Limb (tissue), 2 donors: ENCODE measurements around the gene C5.

Source experiments
- DNase-seq, 2 donors: peaks; one replicate each; pipeline ENCODE4 v3.0.0-alpha.2; 2016; ENCODE audit errors: extremely low spot score in 2 of 2

Gene C5

DNA sequence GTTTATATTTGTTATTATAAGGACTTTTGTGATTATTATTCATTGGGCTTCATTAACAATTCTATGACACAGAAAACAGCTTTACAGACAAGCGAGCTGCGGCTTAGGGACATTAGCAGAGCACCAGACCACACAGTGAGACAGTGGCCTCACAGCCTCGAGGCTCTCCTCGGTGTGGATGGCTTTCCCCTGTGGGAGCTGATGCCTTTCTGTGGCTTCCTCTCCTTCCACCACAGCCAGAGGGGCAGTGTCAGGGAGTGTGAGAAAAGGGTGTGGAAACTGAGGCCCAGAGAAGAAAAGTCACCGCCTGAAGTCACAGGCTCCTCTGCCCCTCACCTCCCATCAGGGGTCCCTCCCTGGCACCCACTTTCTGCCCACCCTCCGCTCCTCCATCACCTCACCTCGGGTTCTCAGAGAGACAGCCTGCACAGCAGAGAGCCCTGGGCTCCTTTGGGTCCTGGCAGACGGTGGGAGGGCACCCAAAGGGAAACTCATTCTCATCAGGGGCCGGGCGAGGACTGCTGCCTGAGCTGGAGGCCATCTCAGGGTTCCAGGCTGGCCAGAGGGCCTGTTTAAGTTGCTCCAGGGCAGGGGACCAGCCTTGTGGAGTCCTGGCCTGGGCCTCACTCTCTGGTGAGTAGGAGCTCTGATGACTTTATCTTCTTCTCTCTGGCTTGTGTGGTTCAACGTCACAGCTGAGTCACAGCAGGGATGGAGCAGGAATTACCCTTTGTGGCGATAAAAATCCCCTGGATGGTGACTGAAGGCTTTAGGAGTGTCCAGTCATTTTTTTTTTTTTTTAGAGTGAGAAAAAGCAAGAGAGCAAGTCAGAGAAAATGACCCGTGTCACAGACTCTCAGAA lies 124.3 kb downstream of the C5 start:
- no peak for DNase-seq

DNA sequence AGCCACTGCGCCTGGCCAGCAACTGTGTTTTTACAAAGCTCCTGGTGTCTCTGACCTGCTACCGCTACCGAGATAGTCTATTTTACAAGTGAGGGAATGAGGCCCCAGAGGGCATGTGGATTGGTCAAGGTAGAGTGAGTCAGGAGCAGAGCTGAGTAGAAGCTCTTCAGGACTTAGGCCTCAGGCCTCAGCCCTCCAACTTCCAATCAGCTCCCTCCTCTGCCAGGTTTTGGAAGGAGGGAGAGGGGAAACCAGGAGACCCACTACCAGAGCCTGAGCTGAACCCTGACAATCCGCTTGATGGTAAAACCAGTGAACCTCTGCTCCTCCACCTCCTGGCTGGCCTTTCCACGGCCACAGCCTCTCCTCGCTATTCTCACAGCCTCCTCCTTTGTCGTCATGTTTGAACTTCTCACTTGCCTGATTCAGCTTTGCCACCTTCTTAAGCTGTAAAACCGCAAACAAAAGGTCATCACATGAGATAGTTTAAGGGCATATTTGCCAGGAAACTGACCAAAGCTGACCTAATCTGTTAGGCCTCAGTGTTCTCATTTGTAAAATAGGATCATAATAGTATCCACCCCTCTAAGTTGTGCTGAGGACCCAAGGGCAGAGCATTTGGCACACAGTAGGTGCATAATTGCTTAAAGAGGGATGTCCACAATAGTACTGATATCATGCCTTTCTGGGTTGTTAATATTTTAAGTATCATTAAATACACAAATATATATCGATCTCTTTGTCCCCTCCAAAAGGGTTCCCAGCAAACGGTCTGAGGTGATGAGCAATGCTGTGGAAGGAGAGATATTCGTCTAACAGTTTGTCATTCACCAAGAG lies 125.2 kb downstream of the C5 start:
- DNase-seq, result no peak

DNA sequence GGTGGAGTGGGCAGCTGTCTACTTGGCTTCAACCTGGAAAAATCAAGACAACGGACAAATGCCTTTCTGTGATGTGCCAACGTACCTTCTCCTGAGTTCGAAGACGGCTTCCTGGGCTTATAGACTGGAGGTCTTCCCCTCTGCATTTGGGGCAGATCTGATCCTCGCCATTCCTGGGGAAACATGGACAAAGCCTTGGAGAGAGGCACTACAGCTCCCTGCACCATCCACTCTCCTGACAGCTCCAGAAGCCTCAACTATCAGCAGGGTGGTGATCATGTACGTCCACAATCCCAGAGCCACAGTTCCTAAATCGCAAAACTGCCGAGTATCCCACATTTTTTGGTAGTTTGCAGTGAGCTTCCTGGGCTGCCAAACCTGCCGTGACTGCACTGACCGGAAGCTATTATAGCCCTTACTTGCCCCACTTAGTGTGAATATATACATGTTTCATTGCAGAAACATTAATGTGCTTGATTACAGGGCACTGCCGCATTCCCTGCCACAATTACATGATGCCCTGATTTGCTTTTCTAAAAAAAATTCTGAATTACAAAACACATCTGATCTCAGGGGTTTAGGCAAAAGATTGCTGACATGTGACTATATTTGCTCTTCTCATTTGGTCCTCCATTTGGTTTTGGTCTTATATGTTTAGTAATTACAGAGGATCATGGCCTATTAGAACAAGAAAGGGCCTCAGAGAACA lies 126.3 kb downstream of the C5 start:
- no peak for DNase-seq

DNA sequence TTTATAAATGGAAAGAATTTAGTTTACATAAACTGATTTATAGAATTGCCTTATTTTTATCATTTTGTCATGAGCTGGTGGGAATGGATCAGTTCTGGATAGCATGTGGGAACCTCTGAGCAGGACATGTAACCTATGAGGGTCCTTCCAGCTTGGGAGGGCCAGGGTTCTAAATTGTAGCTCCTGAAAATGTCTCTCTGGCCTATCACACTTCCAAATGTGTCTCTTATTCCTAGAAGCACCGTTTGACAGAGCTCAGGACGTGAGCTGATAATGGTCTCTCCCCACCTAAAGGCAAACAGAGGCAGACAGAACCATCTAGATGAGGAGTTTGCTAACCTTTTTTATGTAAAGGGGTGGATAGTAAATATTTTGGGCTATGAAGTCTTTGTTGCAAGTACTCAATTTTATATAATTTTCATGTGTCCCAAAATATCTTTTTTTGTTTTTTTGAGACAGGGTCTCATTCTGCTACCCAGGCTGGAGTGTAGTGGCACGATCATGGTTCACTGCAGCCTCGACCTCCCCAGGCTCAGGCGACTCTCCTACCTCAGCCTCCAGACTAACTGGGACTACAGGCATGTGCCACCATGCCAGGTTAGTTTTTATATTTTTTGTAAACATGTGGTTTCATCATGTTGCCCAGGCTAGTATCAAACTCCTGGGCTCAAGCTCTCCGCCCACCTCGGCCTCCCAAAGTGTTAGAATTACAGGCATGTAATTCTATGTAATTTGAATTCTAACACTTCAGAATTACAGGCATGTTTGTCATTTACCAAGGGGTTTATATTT lies 127.5 kb downstream of the C5 start:
- no peak for DNase-seq

DNA sequence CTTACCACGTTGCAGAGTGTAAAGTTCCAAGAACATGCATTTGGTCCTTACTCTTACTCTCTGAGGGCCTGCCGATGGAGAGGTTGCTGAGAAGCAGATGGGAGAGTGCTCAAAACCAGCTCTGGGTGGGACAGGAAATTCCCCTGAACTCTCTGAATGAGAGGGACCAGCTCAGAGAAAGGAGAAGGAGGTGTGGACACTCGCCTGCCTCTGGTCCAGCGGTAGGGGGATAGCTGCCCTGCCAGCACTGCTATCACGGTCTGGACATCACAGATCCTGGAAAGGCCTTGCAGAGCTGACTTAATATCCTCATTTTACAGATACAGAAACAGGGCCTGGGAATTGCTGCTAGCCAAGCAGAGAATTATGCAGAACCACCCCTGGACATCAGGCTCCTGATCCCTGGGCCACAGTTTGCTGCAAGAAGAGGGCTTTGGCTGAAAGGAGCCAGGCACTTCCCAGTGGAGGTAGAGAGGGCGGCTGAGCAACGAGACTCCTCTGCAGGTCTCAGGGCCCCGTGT lies 128.4 kb downstream of the C5 start:
- no peak for DNase-seq

DNA sequence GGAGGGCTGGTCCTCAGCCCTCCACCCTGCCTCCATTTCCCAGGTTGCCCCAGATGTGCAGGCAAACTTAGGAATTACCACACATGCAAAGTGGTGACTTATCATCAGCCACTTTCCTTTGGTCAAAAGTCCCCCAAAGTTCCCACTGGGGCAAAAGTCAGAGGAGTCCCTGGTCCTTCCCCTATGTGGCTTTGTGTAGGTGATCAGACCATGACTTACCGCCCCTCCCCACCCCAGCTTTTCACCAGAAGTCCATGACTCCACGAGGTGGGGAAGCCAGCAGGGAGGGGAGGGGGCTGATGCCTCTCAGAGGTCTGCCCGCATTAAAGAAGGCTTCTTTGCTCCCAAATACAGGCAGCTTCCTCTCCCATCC lies 129.3 kb downstream of the C5 start:
- DNase-seq, result no peak

DNA sequence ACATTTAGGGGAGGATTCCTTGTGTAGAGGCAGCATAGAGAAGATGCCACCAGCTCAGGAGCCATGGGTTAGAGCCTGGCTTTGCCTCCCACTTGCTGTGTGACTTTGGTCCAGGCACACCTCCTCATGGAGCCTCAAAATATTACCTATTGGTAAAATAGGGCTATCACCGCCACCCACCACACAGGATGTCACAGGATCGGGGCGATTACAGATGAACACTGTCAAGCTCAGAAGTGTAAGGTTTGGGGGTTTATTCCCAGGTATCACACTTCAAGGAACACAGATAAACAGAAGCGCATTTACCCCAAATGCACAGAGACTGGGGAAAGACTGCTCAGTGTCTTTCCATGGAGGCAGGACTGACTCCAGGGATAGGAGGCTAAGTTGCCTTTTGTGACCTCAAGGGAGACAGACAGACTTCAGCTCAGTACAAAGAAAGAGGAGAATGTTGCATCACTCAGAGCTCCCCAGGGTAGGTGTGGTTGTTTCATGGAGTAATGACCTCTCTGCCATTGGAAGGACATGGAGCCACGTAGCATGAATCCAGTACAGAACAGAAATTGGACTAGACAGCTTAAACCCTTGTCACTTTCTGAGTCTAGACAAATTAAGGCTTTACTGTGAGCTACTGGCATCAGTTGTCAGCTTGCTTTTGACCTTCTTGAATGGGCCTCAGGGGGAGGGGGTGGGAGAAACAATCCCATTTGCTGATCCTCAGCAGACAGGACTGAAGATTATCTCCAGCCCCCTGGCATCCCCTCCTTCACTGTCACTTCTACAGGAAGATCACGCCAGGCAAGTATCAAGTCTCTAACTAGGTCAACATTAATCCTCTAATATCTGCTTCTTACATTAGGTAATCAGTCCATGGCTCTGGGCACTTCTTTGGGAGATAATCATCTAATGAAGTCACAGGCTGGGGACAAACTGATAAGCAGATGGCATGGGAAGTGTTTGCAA lies 130.0 kb downstream of the C5 start:
- DNase-seq, result no peak

DNA sequence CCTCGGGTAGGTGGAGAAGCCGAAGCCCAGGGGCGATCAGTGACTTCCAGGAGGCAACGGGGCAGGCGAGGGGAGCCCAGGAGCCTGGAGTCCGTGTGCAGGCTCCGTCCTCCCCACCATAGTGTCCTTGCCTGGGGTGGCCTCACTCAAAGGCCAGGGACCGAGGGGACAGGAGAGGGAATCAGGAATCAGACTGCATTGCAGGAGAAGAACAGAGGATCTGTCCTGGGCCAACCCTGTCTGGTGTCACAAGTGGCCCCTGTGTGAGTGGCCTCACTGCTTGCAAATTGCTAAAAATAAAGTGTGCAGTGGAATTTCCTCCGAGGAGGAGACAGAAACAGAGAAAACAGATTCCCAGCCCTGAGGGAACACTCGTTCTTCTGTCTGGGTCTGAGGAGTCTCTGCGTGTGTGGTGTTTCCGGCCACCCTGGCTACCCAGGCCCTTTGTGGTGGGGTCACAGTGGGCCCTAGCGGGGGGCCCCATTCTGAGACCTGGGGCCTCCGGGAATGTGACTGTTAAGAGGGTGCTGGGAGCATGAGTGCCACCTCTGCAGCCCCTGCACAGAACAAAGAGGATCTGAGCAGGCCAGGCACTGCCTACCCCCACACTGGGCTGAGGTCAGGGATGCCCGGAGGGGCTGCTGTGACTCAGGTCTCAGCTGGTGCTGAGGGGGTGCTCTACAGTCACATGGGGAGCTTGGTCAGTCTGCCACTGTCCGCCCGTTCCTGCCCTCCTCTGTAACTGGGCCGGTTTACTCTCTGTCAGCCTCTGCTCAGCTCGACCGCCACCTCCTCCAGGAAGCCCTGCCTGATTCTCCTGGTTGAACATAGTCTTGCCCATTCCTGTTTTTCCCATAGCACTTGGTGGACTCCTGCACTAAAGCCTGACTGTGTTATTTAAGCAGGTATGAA lies 130.9 kb downstream of the C5 start:
- no peak for DNase-seq

DNA sequence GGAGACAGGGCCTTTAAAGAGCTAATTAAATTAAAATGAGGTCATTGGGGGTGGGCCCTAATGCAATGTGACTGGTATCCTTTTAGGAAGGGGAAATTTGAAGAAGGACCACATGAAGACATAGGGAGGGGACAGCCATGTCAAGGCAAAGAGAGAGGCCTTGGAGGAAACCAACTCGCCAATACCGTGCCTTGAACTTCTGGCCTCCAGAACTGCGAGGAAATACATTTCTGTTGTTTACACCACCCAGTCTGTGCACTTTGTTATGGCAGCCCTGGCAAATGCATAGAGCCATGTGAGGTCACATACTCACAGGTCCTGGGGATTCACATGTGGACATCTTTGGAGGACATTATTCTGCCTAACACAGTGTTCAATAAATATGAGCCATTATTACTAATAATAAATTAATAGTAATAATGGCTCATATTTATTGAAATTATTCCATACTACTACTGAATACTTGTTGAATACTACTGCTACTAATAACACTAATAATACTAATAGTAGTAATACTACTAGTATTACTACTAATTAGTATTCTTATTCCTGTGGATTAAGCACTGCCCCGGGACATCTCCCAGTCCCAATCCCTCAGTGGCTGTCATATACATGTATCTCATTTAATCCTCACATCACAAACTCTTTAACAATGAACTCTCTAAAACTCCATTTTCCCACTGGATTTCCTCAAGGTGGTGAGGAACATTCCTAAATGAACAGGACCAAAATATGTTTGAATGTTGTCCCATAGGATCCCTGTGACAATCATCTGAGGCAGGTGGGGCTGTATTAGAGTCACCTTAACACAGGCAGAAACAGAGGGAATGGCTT lies 131.9 kb downstream of the C5 start:
- no peak for DNase-seq

DNA sequence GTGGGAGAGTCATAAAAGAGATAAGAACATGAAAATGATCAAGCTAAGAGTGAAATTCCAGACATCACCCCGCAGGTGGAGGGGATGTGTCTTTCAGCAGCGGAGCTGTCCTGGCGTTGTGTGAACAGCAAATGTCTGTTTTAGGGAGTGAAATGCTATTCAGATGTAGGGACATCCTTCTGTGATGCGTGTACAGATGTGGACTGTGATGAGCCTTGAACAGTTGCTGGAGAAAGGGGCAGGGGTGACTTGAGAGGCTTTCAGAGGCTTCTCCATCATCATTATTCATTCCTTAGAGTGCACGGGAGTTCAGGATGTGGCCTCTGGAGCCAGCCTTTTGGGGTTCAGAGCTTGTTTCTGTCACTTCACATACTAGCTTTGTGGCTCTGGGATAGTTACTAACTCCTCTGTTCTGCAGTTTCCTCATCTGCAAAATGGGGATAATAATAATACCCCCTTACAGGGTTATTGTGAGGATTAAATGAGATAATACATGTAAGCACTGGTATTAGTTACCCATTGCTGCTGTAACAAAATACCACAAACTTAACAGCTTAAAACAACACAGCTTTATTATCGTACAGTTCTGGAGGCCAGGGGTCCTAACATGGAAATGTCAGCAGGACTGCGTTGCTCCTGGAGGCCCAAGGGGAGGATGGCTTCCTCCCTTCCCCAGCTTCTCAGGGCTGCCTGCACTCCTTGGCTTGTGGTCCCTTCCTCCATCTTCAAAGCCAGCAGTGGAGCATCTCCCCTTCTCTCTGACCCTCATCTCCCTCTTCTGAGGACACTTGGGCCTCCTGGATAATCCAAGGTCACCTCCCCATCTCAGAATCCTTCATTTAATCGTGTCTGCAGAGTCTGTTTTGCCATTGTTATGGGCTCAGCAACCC lies 132.8 kb downstream of the C5 start:
- DNase-seq, result no peak

DNA sequence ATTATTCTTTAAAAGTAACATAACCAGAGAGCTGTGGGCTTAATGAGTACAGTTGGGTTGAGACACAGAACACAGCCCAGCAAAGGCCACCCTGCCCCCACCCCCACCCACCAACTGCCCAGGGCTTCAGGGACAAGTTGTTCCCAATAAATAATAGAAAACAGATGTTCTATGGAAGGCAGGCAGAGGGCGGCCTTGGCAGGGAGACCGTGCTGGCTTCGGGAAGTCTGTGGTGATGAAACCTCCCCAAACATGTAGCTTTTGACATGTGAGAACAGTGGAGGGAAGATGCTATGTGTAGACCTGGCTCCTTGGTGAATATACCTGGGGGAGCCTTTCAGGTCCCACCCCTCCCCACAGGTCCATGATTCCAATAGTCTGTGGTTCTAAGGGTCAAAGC lies 133.5 kb downstream of the C5 start:
- DNase-seq, result no peak

DNA sequence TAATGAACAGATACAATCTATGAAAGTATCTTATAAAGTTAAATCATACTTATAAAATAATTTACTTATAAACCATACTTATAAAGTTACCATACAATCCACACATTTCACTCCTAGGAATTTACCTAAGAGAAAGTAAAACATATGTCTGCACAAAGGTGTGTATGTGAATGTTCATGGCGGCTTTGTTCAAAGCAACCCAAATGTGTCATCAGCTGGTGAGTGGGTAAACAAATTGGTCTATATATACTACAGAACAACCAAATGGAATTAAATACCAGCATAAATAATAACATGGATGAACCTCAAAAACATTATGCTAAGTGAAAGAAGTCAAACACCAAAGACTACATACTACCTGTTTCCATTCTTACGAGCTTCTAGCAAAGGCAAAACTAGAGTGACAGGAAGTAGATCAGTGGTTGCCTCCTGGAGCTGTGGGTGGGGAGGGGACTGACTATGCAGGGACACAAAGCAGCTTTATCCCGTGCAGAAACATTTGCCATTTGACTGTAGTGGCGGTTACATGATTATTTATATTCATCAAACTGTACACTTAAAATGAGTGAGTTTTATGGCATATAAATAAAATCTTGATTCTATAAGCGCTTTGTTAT lies 134.1 kb downstream of the C5 start:
- DNase-seq, result no peak

DNA sequence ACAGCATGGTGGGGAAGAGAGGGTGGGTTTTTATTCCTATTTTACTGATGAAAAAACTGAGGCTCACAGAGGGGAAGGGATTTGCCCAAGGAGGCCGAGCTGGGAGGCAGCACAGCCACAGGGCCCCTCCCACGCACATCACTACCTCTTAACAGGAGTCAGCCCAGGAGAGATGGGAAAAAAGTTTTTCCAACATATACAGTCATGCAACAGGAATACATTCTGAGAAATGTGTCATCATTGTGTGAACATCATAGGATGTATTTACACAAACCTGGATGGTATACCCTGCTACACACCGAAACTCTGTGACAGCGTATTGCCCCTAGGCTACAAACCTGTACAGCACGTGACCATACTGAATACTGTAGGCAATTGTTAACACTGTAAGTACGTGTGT lies 135.1 kb downstream of the C5 start:
- DNase-seq, result no peak

DNA sequence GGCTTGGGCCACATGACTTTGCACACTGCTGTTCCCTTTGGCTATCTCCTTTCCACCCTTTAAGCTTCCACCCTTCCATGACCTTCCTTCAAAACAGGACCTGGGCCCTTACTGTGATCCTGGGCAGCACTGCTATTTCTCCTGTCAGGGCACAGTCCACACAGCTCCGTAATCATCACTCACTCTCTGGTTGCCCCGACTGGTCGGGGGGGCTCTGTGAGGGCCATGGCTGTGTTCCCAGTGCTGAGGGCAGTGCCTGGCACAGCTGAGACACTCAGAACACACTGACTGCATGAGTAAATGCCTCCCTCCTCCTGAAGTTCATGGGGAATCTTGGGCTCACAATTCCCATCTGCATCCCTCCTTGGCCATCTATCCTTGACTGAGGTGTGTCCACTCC lies 135.7 kb downstream of the C5 start:
- DNase-seq, result no peak

DNA sequence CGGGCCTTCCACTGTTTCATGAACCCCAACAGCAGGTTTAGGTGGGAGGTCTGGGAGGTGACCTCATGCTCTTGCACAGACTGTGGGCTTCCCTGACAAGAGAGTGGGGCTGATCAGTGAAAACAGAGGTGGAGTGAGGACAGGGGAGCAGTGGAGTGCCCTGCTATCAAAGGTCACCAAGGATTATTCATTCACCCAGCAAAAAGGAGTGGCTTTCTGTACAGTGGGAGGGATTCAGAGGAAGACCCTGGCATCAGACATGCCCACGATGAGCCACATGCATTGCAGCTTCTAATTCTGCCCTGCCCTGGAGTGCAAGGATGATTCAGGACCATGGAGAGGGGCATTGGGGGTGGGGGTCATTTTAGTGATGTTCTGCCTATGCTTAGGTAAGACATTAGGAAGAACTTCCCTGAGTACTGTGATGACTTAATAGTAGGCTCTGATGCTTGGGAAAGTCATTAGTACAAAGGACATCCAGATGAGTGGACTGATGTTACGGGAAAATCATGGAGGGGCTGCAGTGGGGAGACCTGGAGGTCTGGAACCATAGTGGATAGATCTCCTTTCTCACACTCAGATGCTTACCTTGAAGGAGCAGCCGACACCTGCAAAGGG lies 136.3 kb downstream of the C5 start:
- DNase-seq, result no peak
